BJ (cell line): ENCODE results near the gene ABCD3. TPM values are rescaled to one million over a fixed set of nuclear protein-coding genes. Genes with fewer than 3 reads are reported as not detected.

ENCODE experiments used
- CTCF ChIA-PET: fragments of 350-600 bp; formaldehyde crosslinking; extraction: SDS; loops from one replicate; lab custom pipeline; 2021; ENCODE audit warnings: antibody characterized with exemption, inconsistent platforms; lab: Yijun Ruan, JAX
- POLR2A ChIA-PET: fragments of 300-600 bp; sonication (Branson Sonifier 250); formaldehyde crosslinking; extraction: SDS; loops from one replicate; lab custom pipeline; 2021; ENCODE audit warnings: antibody characterized with exemption; lab: Charles Lee
- DNase-seq: peaks from one replicate; pipeline ENCODE4 v3.0.0-alpha.2; 2011; ENCODE audit warnings: low read depth
- H3K27me3 ChIP-seq: 2 replicates; pipeline ENCODE4 v1.6.0; 2011; ENCODE audit warnings: low read length; ENCODE audit not compliant: control insufficient read depth, insufficient read depth
- H3K36me3 ChIP-seq: 2 replicates; pipeline ENCODE4 v1.5.1; 2011; ENCODE audit warnings: low read length; ENCODE audit not compliant: control insufficient read depth, insufficient read depth
- H3K4me3 ChIP-seq: 2 replicates; pipeline ENCODE4 v1.5.1; 2011; ENCODE audit warnings: low read depth, mild to moderate bottlenecking, control low read depth, low read length
- CTCF ChIP-seq: IDR thresholded peaks from 2 replicates; pipeline ENCODE4 v1.5.1; 2011; ENCODE audit warnings: low read depth, mild to moderate bottlenecking, control low read depth, inconsistent platforms, low read length, moderate library complexity; ENCODE audit not compliant: insufficient read depth
- polyA plus RNA-seq: library from polyadenylated mRNA; depleted of rRNA; stranded (reverse); fragments of >200 nt; gene quantifications from 2 replicates; pipeline ENCODE4 v1.2.3, GENCODE V29; 2011

ABCD3 gene
- polyA plus RNA-seq, 1 experiment: 7.3 TPM

GRCh38 chr1:94543893-94544635 is 125.9 kb downstream of the ABCD3 start:
- no peak for TF ChIP-seq CTCF
- H3K27me3 ChIP-seq: no peaks in the 10 kb centered on the region
- H3K4me3 ChIP-seq: no peak overlapping the region
- H3K36me3 ChIP-seq: no peaks in the 10 kb centered on the region
- no peak for DNase-seq
- ChIA-PET CTCF (interaction anchor here (1.0 to 1.3 kb wide), 4 partner anchors 16 to 257 kb away, joined by 3 to 5 read pairs (median 4); no protein-coding TSS in a partner anchor), POLR2A (no interaction called here)

GRCh38 chr1:94544706-94545490 is 126.7 kb downstream of the ABCD3 start:
- ChIA-PET POLR2A (no interaction called here), CTCF (interaction anchor here (1.0 to 1.3 kb wide), 3 partner anchors 15 to 256 kb away, joined by 3 to 5 read pairs (median 3); no protein-coding TSS in a partner anchor)
- DNase-seq: no peak
- peak; percentile 25; the same call in 1 of the 2 replicates for TF ChIP-seq CTCF
- no peaks in the 10 kb centered on the region for H3K36me3 ChIP-seq
- no peaks in the 10 kb centered on the region for H3K27me3 ChIP-seq
- H3K4me3 ChIP-seq: no peak overlapping the region

- no peaks in the 10 kb centered on the region for H3K36me3 ChIP-seq
- TF ChIP-seq CTCF: no peak
- H3K27me3 ChIP-seq: no peaks in the 10 kb centered on the region
- no peak for DNase-seq
- H3K4me3 ChIP-seq: no peak overlapping the region
- CTCF ChIA-PET: interaction anchor here (1.1 kb wide), 1 partner anchor 14 kb away, joined by 3 read pairs; no protein-coding TSS in a partner anchor
- POLR2A ChIA-PET: no interaction called here
Observed at GRCh38 chr1:94549706-94550105, 131.5 kb downstream of the ABCD3 start.

GRCh38 chr1:94550396-94550795 is 132.2 kb downstream of the ABCD3 start:
- H3K27me3 ChIP-seq: no peaks in the 10 kb centered on the region
- no peaks in the 10 kb centered on the region for H3K36me3 ChIP-seq
- DNase-seq: no peak
- POLR2A ChIA-PET: no interaction called here
- CTCF ChIA-PET: no interaction called here
- H3K4me3 ChIP-seq: no peak overlapping the region
- no peak for TF ChIP-seq CTCF

- ChIA-PET POLR2A (no interaction called here), CTCF (no interaction called here)
- Histone ChIP-seq H3K36me3 (no peaks in the 10 kb centered on the region), H3K4me3 (no peak overlapping the region), H3K27me3 (no peaks in the 10 kb centered on the region)
- no peak for DNase-seq
- no peak for TF ChIP-seq CTCF
Observed at GRCh38 chr1:94550800-94551241, 132.6 kb downstream of the ABCD3 start.
